SK-N-MC (cell line): ENCODE measurements around the gene IFFO2.

ENCODE experiments used
- DNase-seq: peaks from one replicate; pipeline ENCODE4 v3.0.0-alpha.2; 2011; ENCODE audit warnings: low read depth, low spot score
- H3K27ac ChIP-seq: fragments of 200-600 bp; sonication (generic); 2 replicates; pipeline ENCODE4 v1.5.1; 2016; ENCODE audit warnings: mixed run types
- H3K36me3 ChIP-seq: fragments of 200-600 bp; sonication (generic); 2 replicates; pipeline ENCODE4 v1.6.1; 2017; ENCODE audit warnings: antibody characterized with exemption, low read length, mixed read lengths; ENCODE audit not compliant: insufficient read depth
- H3K4me3 ChIP-seq: fragments of 200-600 bp; sonication (generic); 2 replicates; pipeline ENCODE4 v1.5.1; 2016
- H3K9ac ChIP-seq: fragments of 200-600 bp; sonication (generic); 2 replicates; pipeline ENCODE4 v1.8.0; 2017; ENCODE audit warnings: mixed run types, mixed read lengths; ENCODE audit not compliant: insufficient read length
- H3K9me3 ChIP-seq: fragments of 200-600 bp; sonication (generic); 2 replicates; pipeline ENCODE4 v1.6.1; 2017; ENCODE audit warnings: low read depth, mild to moderate bottlenecking, antibody characterized with exemption, low read length, moderate library complexity, mixed read lengths
- EZH2 ChIP-seq: fragments of 200-600 bp; sonication (generic); IDR thresholded peaks from one replicate; pipeline ENCODE4 v1.6.1; 2017; ENCODE audit warnings: antibody characterized with exemption
- FOXP2 ChIP-seq: optimal IDR thresholded peaks from 2 replicates; pipeline ENCODE3; 2011; ENCODE audit warnings: mild to moderate bottlenecking, moderate library complexity; ENCODE audit not compliant: insufficient read depth; ENCODE audit errors: extremely low read length, control extremely low read depth
- POLR2AphosphoS5 ChIP-seq: IDR thresholded peaks from 2 replicates; pipeline ENCODE4 v1.6.1; 2012; ENCODE audit warnings: mild to moderate bottlenecking, low read depth, low read length, borderline replicate concordance

Gene IFFO2

GRCh38 chr1:18929686-18930085, 26.8 kb downstream of the IFFO2 start:
- no peak for DNase-seq
- no peaks in the 10 kb centered on the region for H3K9me3 ChIP-seq
- H3K36me3 ChIP-seq = no peaks in the 10 kb centered on the region
- no peak overlapping the region for H3K9ac ChIP-seq
- no peak overlapping the region for H3K4me3 ChIP-seq
- TF ChIP-seq FOXP2 (no peak), POLR2AphosphoS5 (no peak), EZH2 (no peak)
- H3K27ac ChIP-seq = no peak overlapping the region

GRCh38 chr1:18928985-18929384, 27.5 kb downstream of the IFFO2 start:
- Histone ChIP-seq H3K36me3 (no peaks in the 10 kb centered on the region), H3K27ac (no peak overlapping the region), H3K9me3 (no peaks in the 10 kb centered on the region), H3K4me3 (no peak overlapping the region), H3K9ac (no peak overlapping the region)
- DNase-seq = no peak
- no peak for TF ChIP-seq EZH2
- TF ChIP-seq FOXP2 = no peak
- TF ChIP-seq POLR2AphosphoS5 = no peak

- H3K27ac ChIP-seq = peak overlapping the region; percentile 83; the same call in 1 of the 2 replicates
- no peak overlapping the region for H3K4me3 ChIP-seq
- no peaks in the 10 kb centered on the region for H3K36me3 ChIP-seq
- H3K9me3 ChIP-seq = no peaks in the 10 kb centered on the region
- no peak for DNase-seq
- TF ChIP-seq FOXP2 (no peak), POLR2AphosphoS5 (no peak), EZH2 (no peak)
- H3K9ac ChIP-seq = no peak overlapping the region
Measured at GRCh38 chr1:18928406-18928805, 28.1 kb downstream of the IFFO2 start.

GRCh38 chr1:18927654-18928272, 28.7 kb downstream of the IFFO2 start:
- no peaks in the 10 kb centered on the region for H3K36me3 ChIP-seq
- TF ChIP-seq POLR2AphosphoS5 (no peak), FOXP2 (no peak)
- no peaks in the 10 kb centered on the region for H3K9me3 ChIP-seq
- H3K27ac ChIP-seq = peak overlapping the region; percentile 83
- 0 out of 2 replicates have a peak overlapping the region, but pooled peaks have one; percentile 11 for H3K4me3 ChIP-seq
- DNase-seq = no peak
- no peak overlapping the region for H3K9ac ChIP-seq

- Histone ChIP-seq H3K9ac (peak overlapping the region; percentile 23), H3K27ac (peak overlapping the region; percentile 83), H3K4me3 (peak overlapping the region; percentile 49)
Measured at GRCh38 chr1:18927082-18927653, 29.3 kb downstream of the IFFO2 start.

GRCh38 chr1:18926315-18927081, 30.0 kb downstream of the IFFO2 start:
- DNase-seq = no peak
- no peaks in the 10 kb centered on the region for H3K36me3 ChIP-seq
- no peaks in the 10 kb centered on the region for H3K9me3 ChIP-seq
- peak overlapping the region; percentile 49 for H3K4me3 ChIP-seq
- peak overlapping the region; percentile 83 for H3K27ac ChIP-seq
- peak overlapping the region; percentile 23 for H3K9ac ChIP-seq
- peak; percentile 33; the same call in 1 of the 2 replicates for TF ChIP-seq POLR2AphosphoS5
- no peak for TF ChIP-seq FOXP2

More at GRCh38 chr1:18927082-18927653, 29.3 kb downstream of the IFFO2 start:
- no peaks in the 10 kb centered on the region for H3K36me3 ChIP-seq
- DNase-seq = no peak
- no peaks in the 10 kb centered on the region for H3K9me3 ChIP-seq
- TF ChIP-seq POLR2AphosphoS5 (no peak), FOXP2 (no peak), EZH2 (no peak)

- TF ChIP-seq EZH2 = no peak
- TF ChIP-seq FOXP2 = no peak
- no peak for TF ChIP-seq POLR2AphosphoS5
- H3K9ac ChIP-seq = no peak overlapping the region
- no peak for DNase-seq
- no peaks in the 10 kb centered on the region for H3K36me3 ChIP-seq
- no peaks in the 10 kb centered on the region for H3K9me3 ChIP-seq
- H3K4me3 ChIP-seq = no peak overlapping the region
- no peak overlapping the region for H3K27ac ChIP-seq
Measured at GRCh38 chr1:18925279-18925678, 31.2 kb downstream of the IFFO2 start.

- Histone ChIP-seq H3K4me3 (no peak overlapping the region), H3K9me3 (no peaks in the 10 kb centered on the region), H3K9ac (no peak overlapping the region), H3K27ac (no peak overlapping the region), H3K36me3 (no peaks in the 10 kb centered on the region; the same call in 1 of the 2 replicates)
- no peak for DNase-seq
- TF ChIP-seq FOXP2 (no peak), POLR2AphosphoS5 (no peak), EZH2 (no peak)
Measured at GRCh38 chr1:18924221-18924691, 32.2 kb downstream of the IFFO2 start.
